ENCODE results near the gene TRMT6. TPM values are rescaled to one million over a fixed set of nuclear protein-coding genes. Genes with fewer than 3 reads are reported as not detected.

The TRMT6 gene
- total RNA-seq, 1 donor from 2014 or later = 13.2 TPM

DNA sequence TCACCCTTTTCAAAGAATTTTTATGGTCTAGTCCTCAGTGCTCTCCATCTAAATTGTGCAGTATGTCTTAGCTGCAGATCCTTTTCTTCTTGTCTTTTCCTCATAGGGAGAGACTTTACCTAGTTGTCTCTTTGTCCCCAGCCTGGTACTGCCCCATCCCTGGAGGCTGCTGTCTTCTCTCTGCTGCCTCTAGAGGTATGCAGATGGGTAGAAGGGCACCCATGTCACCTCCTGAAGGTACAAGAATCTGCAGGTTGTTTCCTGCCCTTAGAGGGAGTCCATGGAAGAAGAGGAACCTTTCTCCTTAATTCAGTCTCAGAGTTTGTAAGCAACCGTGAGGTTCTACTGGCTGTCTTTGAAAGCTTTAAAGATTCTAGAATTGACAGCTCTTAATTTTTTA is 39.2 kb upstream of the TRMT6 start:
- peaks cover 9% of the 10 kb centered on the region for H3K36me3 Mint-ChIP-seq
- DNase-seq (ENCODE audit: low spot score in 2 of 2, unreplicated experiment in 2 of 2) = no peak
- H3K27ac Mint-ChIP-seq = no peak overlapping the region
- H3K4me1 Mint-ChIP-seq = peaks cover 5% of the 10 kb centered on the region
- TF ChIP-seq, protein P1, sequence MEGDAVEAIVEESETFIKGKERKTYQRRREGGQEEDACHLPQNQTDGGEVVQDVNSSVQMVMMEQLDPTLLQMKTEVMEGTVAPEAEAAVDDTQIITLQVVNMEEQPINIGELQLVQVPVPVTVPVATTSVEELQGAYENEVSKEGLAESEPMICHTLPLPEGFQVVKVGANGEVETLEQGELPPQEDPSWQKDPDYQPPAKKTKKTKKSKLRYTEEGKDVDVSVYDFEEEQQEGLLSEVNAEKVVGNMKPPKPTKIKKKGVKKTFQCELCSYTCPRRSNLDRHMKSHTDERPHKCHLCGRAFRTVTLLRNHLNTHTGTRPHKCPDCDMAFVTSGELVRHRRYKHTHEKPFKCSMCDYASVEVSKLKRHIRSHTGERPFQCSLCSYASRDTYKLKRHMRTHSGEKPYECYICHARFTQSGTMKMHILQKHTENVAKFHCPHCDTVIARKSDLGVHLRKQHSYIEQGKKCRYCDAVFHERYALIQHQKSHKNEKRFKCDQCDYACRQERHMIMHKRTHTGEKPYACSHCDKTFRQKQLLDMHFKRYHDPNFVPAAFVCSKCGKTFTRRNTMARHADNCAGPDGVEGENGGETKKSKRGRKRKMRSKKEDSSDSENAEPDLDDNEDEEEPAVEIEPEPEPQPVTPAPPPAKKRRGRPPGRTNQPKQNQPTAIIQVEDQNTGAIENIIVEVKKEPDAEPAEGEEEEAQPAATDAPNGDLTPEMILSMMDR (IDR thresholded peaks at IDR 0.05; ENCODE audit: unreplicated experiment) = no peak
- no peaks in the 10 kb centered on the region for H3K9me3 Mint-ChIP-seq
- H3K27me3 Mint-ChIP-seq (ENCODE audit: low read depth) = no peaks in the 10 kb centered on the region
- H3K4me3 Mint-ChIP-seq = no peak overlapping the region

DNA sequence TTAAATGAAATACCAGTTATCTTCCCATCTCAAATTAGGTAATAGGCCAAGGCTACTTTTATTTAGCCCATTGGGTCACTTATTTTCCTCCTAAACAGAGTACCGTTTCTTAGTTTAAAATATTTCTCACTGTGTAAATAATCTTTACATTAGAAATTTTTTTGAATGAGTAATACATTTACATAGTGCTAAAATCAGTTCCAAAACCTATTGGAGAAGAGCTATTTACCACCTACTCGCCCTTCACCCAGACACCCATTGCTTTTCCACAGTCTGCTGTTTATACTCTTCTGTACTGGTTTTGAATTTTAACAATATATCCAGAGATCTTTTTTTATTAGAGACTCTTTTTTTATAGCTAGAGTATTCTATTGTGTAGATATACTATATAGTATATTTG is 37.0 kb upstream of the TRMT6 start:
- Mint-ChIP-seq H3K36me3 (peaks cover 14% of the 10 kb centered on the region), H3K27me3 (ENCODE audit: low read depth) (no peaks in the 10 kb centered on the region), H3K27ac (no peak overlapping the region), H3K4me3 (no peak overlapping the region), H3K9me3 (no peaks in the 10 kb centered on the region), H3K4me1 (peaks cover 3% of the 10 kb centered on the region)
- DNase-seq (ENCODE audit: low spot score in 2 of 2, unreplicated experiment in 2 of 2) = no peak
- TF ChIP-seq, protein P1 (IDR thresholded peaks at IDR 0.05; ENCODE audit: unreplicated experiment) = no peak

DNA sequence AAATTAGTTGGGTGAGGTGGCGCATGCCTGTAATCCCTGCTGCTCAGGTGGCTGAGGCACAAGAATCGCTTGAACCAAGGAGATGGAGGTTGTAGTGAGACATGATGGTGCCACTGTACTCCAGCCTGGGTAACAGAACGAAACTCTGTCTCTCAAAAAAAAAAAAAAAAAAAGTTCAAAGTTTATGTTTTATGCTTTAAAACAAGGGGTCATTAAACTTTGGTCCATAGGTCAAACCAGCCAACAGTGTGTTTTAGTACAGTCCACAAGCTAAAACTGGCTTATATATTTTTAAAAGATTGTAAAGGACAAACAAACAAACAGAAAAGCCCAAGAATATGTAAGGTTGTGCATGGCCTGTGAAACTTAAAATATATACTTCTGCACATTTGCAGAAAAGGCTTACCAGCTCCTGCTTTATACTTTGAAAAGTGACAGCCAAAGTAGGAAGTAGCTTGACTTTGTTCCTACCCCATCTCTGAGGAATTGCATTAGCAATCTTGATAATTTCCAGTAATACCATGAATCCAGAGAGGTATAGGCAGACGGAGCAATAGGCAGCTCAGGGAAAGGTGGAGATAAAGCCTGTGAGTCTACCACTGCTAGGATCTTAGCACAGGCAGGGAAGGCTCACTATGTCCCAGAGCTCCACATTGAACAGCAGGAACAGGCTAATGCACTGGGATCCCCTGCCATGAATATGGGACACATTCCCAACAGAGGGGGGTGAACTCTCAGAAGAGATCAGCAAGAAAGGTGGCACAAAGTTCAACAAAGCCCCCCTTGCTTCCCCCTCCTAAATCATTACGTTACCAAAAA is 30.6 kb upstream of the TRMT6 start:
- Mint-ChIP-seq H3K9me3 (no peaks in the 10 kb centered on the region), H3K36me3 (peaks cover 12% of the 10 kb centered on the region), H3K27me3 (ENCODE audit: low read depth) (no peaks in the 10 kb centered on the region), H3K4me1 (no peaks in the 10 kb centered on the region), H3K27ac (no peak overlapping the region), H3K4me3 (no peak overlapping the region)
- TF ChIP-seq, protein P1 (IDR thresholded peaks at IDR 0.05; ENCODE audit: unreplicated experiment) = no peak
- no peak for DNase-seq (ENCODE audit: low spot score in 2 of 2, unreplicated experiment in 2 of 2)

DNA sequence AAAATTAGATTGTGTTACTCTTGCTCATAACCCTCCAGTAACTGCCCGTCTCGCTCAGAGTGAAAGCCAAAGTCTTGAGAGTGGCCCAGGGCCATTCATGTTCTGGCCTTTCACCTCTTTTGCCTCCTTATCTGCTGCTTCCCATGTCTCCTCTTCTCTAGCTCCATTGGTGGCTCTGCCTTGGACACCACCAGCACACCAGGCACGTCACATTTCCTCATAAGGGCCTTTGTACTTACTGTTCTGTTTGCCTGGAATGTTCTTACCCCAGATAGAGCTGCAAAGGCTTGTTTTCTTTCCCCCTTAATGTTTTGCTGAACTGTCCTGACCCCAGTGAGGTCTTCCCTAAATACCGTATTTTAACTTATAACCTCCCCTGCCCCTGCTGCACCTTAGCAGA is 29.5 kb upstream of the TRMT6 start:
- no peaks in the 10 kb centered on the region for H3K27me3 Mint-ChIP-seq (ENCODE audit: low read depth)
- DNase-seq (ENCODE audit: low spot score in 2 of 2, unreplicated experiment in 2 of 2) = no peak
- H3K9me3 Mint-ChIP-seq = no peaks in the 10 kb centered on the region
- no peak overlapping the region for H3K27ac Mint-ChIP-seq
- TF ChIP-seq, protein P1 (IDR thresholded peaks at IDR 0.05; ENCODE audit: unreplicated experiment) = no peak
- no peaks in the 10 kb centered on the region for H3K4me1 Mint-ChIP-seq
- no peak overlapping the region for H3K4me3 Mint-ChIP-seq
- peaks cover 12% of the 10 kb centered on the region for H3K36me3 Mint-ChIP-seq

DNA sequence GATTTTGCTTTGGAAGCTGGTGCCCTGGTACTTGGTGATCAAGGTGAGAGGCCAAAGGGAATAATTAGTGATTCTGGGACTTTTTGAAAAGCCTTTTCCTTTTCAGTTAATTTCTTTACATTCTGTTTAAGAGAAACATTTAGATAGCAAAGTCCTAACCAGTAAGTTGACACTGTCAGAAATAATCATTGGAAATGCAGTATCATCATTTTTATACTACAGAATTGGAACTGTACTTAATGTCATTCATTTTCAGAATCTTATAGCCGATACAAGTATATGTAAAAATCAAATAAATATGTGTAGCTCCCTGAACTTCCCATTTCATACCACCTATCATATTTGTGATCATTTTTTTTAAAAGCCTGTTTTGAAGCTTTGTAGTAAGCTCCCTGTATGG is 27.6 kb upstream of the TRMT6 start:
- peaks cover 7% of the 10 kb centered on the region for H3K36me3 Mint-ChIP-seq
- TF ChIP-seq, protein P1 (IDR thresholded peaks at IDR 0.05; ENCODE audit: unreplicated experiment) = no peak
- H3K27me3 Mint-ChIP-seq (ENCODE audit: low read depth) = no peaks in the 10 kb centered on the region
- H3K4me3 Mint-ChIP-seq = no peak overlapping the region
- no peaks in the 10 kb centered on the region for H3K9me3 Mint-ChIP-seq
- no peak for DNase-seq (ENCODE audit: low spot score in 2 of 2, unreplicated experiment in 2 of 2)
- H3K27ac Mint-ChIP-seq = no peak overlapping the region
- H3K4me1 Mint-ChIP-seq = no peaks in the 10 kb centered on the region
